ENCODE measurements around the gene TBC1D1.

DNA sequence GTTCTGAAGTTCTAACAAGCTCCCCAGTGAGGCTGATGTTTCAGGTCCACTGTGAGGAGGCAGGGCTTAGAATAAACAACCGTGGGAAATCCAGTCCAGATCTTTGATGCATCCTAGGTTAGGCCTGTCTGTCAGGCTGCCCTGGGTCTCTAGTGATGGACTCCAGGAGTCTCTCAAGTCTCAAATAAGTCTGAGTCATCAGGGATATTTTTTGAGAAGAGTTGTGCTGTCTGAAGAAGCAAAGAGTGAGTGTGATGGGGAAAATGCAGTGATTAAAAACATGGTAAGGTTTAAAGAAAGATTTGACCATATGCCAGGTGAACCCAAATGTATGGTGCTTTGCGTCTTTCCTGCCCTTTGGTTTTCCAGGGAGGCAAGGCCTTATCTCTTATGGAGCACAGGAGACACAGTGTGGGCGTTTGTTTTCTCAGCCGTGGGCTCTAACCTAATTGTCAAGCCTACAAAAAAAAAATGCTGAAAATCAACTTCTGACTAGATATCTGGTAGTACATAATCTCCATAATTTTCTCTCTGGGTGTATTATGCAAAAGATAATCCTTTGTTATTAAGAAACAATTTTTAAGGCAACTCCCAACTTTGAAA lies 170.0 kb downstream of the TBC1D1 start:
- TF ChIP-seq, protein P1, sequence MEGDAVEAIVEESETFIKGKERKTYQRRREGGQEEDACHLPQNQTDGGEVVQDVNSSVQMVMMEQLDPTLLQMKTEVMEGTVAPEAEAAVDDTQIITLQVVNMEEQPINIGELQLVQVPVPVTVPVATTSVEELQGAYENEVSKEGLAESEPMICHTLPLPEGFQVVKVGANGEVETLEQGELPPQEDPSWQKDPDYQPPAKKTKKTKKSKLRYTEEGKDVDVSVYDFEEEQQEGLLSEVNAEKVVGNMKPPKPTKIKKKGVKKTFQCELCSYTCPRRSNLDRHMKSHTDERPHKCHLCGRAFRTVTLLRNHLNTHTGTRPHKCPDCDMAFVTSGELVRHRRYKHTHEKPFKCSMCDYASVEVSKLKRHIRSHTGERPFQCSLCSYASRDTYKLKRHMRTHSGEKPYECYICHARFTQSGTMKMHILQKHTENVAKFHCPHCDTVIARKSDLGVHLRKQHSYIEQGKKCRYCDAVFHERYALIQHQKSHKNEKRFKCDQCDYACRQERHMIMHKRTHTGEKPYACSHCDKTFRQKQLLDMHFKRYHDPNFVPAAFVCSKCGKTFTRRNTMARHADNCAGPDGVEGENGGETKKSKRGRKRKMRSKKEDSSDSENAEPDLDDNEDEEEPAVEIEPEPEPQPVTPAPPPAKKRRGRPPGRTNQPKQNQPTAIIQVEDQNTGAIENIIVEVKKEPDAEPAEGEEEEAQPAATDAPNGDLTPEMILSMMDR (conservative IDR thresholded peaks at IDR 0.05 in 1 of 2, IDR thresholded peaks at IDR 0.05 in 1 of 2; ENCODE audit: low read depth in 1 of 2, low read length in 2 of 2): no peak
- no peak for TF ChIP-seq EZH2 (IDR thresholded peaks at IDR 0.05; ENCODE audit: low read length, missing control alignments)
